ENCODE measurements around the gene TGFBI.

TGFBI gene

DNA sequence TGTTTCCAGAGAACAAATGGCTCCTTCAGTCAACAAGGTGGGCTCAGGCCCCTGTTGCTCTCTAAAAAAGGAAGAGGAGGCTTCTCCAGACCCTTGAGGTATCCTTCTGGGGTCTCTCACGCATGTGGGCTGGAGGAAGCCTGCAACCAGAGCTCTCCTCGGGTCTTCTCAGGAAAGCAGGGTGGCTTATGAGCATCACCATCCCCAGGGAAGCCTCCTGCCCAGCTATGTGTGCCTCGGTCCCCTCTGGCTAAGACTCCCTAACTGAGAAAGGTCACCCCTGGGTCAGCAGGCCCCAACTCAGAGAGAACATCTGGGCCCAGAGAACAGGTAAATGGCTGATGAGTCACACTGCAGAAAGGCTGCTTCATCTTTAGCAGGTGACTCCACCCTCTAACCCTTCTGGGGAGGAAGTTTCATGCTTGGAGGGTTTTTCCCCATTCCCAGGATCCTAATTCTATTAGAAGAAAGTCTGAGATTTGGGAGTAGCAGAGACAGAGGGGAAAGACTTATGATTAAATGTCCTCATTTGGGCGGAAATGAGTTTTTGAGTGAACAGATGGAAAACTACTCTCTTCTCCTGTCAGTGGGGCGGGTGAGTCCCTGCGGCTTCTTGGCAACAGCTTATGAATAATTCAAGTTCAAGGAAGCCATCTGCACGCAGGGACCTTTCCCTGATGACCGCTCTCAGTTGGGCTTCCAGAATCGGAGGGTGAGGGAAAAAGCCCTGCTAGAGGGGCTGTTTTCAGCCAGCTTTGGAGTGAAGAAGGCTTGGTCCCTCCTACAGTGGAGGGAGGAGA, 41.9 kb downstream of the TGFBI start:
- no peak for DNase-seq

DNA sequence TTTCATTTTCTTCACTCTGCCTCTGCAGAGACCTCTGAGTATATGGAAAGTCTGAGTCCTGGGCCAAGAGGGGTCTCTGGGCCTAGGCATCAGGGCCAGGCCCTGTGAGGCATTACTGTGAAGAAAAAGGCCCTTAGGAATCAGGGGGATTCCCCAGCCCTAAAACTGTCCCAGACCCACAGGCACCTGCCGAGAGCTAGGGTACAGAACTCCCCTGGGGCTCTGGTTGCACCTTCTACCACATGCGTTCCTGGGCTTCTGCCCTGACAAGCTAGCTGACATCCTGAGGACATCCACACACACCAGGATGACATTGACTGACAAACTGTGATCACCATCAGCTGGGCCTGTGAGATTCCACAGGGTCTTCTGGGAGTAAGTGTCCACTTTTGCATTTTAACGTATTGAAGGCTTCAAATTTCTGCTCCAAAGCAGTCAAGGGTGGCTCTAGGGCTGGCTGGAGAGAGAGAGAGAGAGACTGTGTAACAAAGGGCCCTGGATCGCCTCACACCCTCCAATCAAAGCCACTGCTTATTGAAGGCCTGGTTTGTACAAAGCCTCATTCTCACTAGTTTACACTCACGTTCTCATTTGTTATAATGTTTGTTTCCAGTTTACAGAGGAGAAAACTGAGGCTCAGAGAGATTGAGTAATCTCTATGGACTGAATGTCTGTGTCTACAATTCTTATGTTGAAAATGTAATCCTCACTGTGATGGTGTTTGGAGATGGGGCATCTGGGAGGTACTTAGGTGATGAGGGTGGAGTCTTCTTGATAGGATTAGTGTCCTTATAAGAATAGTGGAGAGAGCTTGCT, 45.1 kb downstream of the TGFBI start:
- DNase-seq = no peak

DNA sequence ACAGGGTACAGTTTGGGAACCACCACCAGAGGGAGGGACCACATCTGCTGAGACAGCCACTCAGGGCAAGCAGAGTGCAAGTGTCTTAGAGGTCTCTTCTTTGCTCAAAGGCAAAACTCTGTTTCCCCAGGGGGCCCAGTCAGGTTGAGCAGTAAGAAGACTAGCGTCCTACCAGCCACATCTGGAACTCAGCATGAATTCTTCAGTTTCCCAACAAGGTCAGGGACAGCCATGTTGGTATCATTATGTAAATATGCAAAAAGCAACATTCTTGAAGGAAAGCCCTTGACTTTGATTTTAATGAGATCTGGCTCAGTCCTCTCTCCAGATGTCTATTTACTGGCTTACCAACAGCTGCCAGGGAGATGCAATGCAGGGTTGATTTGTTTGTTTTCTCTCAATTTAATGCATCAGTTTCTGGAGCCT, 46.7 kb downstream of the TGFBI start:
- no peak for DNase-seq

DNA sequence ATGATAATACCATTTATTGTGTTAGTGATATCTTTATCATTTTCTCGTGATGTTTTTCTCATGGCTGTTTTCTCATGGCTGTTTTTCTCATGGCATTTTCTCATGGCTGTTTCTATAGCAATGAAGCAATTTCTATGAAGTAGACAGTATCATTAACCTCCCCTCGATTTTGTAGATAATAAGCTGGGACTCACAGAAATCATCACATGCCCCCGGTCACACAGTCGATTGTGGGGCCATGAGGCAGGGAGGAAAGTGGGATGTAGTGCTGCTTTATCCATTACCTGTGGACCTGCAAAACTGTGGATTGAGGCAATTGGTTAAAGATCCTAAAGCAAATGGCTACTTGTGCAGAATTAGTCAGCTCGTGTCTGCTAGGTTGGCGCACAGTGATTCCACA, 47.3 kb downstream of the TGFBI start:
- DNase-seq = no peak

DNA sequence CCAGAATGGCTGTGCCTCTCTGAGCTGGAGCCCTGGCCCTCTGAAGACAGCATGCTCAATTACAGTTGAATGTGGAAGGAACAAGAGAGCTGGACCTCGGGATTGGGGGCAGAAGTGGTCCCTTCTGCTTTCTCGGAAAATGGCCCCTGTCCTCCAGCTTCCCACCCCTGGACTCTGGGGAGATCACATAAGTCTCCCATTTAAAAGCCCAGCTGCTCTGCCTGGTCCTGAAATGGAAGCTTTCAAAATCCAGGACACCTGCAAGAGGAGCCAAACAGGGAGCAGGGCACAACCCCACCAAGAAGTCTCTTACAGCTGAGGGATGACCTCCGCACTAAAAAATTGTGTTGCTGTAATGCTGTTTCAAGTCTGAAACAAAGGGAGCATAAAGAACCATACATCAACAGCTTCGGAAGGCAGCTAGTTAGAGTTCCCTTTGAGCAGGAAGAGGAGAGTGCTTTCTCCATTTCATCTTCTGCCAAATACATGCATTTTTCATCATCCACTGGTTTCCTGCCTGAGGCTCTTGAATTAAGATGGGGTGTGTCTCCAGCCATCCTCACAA, 48.2 kb downstream of the TGFBI start:
- no peak for DNase-seq

DNA sequence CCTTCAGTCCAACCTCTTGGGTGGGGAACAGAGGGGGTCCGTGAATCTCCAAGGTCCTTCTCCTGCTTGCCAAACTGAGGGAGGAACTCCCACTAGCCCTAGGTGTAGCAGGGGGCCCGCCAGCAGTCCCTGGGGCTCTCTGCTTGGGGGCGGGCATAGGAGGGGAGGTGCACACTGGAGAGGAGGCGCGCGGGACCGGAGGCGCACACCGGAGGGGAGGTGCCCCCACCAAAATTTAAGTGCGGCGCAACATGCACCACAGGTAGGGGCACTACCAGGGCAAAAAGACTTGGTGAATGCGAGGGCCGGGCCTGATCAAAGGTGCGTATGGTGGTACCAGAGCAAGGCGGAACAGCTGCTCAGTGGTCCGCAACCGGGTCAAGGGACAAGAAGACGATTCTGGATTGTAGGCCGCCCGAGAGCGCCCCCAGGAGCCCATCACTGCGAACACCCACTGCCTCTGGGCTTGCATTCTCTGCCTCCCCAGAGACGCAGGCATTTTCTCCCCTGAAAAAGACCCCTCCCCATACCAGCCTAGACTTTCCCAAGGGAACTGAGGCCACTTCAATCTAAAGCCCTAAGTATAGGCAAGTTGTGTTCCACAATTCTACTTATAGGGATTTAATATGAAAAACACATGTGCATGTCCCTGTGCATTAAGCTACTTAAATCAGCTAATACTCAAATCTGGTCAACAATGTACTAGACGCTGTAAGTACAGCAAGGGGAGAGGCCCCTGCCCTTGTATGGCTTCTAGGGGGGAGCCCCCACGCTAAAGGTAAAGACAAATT, 50.6 kb downstream of the TGFBI start:
- no peak for DNase-seq

DNA sequence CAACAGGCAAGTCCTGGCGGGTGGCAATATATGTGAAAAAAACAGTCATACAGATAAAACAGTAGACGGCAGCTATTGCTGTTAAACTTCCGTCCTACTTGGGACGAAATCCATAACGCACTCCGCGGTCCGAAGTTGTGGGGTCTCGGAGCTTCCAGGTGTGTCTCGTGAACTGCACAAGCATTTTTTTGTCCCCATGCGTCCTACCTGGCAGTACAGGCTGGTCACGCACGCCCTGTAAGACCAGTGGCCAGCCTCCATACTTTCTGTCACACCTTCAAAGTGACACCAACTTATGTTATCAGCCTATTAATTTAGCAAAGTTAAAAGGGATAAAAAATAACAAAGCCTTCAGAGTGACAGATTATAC, 51.3 kb downstream of the TGFBI start:
- DNase-seq = no peak

DNA sequence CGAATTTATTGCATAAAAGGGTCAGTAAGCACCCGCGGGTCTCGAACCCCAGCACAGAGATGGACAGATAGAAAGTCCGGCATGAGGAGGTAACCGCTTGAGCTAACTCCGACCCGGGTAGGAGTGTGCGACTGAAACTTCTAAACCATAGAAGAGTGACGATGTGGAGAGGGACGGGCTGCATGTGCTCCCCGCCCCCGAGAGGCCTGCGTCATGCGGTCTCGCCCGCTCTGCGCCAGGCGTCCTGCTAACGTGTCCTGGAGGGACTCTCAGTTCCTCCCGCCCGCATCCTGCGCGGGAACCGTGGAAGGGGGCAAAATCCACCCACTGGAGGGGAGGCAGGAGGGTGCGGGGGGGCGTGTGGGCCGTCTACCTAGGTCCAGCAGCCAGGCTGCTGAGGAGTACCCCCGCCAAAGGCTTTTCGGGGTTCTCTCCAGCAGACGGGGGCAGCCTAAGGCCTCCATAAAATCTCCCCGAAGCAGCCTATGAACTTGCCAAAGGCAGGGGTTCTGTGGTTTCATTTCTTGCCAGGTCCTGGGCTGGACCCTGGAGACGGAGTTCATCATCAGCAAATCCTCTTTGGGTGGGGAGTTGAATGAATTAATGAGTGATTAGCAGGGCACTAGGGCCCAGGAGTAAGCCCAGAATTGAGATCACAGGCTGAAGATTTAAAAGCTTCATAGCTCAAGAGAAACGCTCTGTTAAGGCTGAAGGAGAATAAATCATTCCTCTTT, 51.9 kb downstream of the TGFBI start:
- DNase-seq = no peak

DNA sequence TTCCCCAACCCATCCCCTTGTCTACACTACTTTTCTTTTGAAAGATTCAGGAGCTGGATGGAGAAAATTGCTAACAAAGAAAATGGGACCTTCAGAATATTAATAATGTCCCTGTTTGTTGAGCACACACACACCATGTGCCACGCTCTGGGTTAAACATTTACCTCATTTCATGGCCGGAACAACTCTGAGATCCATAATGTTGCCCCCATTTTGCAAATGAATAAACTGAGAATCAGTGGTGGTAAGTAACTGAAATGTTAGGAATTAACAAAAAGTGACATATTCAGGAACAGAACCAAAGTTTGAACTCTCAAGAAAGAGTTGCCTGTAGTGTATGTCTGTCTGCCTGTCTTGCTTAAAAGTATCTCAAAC, 52.4 kb downstream of the TGFBI start:
- DNase-seq = no peak

DNA sequence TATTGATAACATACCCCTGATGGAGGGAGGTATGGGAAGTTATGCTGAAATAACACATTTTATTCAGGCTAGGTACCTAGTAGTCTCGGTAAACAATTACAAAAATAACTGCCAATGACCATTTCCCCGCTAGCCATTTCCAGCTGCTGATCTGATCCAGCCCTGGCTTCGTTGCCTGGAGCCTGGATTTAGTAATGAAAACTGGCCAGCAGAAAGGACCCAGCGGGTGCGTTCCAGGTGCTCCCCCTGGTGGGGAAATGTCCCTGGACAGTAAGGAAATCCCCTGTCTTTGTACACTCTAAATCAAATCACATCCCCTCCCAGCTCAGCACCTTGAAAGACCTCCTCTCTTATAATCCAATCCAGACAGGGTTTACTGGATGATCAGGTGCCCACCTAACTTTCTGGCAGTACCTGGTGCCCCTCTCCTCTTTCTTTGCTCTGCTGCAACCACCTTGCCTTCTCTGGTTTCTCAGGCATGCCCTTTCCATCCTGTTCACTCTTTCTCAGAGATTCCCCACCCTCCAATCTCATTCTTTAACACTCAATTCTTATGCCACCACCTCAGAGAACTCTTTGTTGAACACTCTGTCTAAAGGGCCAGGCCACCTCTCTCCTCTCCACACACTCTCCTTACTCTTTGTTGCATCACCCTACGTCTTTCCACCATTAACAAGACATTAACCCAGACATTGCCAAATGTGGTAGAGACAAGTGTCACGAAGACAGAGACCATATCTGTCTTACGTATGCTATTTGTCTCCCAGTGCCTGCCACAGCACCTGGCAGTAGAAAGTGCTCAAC, 53.8 kb downstream of the TGFBI start:
- DNase-seq = no peak

DNA sequence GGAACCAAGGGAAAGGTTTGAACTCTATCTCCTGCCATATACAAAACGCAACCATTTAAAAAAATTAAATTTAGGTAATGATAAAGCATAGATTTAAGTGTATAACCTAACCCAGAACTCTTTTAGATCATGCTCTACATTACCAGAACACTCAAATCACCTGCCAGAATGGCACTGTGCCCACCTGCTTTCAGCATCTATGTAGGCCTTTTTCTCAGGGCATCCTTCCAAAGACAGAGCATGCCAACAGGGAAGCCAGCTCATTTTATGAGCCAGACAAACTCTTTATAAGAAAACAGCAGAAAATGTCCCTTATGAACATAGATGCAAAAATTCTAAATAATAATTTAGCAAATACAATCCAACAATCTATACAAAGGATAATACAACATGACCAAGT, 55.9 kb downstream of the TGFBI start:
- no peak for DNase-seq

DNA sequence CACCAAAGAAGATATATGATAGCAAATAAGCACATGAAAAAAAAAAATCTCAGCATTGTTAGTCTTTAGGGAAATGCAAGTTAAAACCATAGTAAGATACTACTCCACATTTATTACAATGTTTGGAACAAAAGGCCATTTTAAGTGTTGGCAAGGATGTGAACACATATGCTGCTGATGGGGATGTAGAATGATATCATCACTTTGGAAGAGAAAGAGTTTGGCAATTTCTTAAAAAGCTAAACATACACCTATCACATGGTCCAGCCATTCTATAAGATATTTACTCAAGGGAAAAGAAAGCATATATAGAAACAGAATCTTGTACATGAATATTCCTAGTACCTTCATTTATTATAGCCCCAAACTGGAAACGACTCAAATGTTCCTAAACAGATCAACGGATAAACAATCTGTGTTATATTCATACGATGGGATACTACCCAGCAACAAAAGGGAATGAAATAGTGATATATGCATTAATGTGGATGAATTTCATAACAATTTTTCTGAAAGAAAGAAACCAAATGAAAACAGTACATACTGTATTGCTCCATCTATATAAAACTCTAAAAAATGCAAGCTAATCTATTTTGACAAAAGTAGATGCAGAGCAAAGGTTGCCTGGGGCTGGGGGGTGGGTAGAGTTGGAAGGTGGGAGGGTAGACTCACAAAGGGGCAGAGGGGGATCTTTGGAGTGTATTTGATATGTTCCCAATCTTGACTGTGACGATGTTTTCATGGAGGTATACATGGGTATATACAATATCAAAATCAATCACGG, 58.2 kb downstream of the TGFBI start:
- no peak for DNase-seq

DNA sequence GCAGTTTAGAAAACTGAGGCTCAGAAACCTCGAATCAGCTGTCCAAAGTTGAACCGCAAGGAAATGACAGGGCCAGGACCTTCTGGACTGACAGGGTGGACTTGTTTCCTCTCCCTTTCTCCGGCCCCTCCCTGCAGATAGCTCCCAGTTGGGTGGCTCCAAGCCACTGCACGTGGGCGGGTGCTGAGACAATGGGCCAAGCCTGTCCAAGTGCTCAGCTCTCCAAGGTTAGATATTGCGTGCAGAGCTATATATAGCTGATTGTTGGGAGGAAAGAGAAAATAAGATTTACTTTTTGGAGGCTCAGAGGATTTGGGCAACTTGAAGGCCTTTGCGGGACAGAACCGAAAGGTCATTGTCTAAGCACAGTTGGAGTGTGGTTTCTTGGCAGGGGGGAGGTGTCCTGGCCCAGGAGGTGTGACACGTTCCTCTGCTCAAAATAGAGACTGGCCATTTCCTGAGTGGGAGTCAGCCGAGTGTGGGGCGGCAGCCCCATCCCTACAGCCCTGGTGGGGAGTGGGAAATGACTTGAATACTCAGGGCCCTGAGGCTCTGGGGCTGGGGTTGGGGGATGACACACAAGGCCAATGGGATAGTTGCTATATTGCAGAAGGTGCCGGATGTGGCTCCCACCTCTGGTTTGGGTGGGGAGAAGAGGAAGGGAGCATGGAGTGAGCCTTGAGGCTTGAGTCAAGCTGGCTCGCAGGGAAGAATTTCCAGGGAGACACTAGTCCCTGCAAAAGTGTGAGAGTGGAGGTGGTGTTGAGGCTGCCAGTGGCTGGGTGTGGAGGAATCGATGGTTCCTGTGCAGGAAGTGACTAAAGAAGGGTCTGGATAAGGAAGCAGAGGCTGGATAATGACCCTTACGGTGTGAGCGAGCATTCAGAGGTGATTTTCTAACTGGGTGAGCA, 59.4 kb downstream of the TGFBI start:
- no peak for DNase-seq

DNA sequence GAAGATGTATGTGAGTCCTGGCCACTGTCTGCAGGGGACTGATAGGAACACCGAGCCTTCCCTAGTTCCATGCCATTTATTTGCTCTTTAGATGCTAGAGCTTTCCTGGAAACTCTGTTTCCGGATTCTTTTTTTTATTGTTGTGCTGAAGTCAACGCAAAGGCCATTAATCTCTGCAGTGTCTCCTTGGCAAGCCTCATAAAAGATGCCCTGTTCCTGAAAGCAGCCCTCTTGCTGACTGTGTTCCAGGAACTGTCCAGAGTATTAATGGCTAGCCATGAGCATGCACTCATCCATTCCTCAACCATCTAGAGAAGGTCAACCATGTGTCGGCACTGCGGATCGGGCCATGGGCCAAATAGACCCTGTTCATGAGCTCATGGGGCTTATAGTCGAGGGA, 61.0 kb downstream of the TGFBI start:
- DNase-seq = no peak

DNA sequence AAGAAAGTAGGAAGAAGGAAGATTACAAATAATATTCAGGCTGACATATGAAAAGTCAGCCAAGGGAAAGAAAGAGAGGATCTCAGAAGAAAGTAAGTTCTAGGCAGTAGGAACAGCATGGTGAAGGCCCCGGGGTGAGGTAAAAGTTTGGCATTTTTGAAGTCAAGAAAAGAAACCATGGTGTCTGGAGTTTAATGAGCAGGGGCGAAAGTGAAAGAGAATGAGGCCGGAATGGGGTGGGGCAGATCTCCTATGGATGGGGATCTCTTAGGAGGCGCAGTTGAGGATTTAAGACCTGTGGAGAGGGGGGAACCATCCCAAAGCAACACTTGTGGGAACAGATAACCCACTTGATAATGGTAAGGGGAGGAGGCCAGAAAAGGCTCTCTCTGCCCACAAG, 61.5 kb downstream of the TGFBI start:
- no peak for DNase-seq

DNA sequence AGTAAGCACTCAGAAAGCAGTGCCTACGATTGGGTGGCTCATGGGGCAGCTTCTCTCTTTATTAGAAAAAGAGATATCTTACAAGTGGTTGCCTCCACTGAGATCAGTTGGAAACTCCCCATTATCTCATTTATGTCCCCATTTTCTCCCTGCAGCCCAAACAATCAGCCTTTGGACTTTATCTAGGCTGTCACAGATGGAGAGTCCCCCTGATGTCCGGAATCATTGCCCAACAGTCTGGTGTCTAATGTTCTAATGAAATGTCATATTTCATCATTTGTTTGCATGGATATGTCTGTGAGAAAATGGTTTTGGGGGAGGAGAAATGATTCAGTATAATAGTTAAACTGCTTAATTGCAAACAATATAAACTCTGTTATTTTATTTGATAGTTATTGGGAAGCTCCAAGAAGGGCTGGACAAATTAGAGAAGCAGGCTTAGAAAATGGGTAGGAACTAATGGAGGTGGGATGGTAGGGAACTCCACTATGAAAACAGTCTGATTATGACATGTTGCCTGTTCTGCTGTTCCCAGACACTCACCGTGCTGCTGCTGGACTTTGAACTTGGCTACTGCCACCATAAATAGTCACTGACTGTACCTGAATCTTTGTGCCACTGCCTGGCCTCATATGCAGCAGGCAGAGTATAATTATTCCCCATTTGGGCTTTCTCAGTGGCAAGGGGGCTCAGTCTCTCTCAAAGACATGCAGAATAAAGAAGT, 65.6 kb downstream of the TGFBI start:
- no peak for DNase-seq

DNA sequence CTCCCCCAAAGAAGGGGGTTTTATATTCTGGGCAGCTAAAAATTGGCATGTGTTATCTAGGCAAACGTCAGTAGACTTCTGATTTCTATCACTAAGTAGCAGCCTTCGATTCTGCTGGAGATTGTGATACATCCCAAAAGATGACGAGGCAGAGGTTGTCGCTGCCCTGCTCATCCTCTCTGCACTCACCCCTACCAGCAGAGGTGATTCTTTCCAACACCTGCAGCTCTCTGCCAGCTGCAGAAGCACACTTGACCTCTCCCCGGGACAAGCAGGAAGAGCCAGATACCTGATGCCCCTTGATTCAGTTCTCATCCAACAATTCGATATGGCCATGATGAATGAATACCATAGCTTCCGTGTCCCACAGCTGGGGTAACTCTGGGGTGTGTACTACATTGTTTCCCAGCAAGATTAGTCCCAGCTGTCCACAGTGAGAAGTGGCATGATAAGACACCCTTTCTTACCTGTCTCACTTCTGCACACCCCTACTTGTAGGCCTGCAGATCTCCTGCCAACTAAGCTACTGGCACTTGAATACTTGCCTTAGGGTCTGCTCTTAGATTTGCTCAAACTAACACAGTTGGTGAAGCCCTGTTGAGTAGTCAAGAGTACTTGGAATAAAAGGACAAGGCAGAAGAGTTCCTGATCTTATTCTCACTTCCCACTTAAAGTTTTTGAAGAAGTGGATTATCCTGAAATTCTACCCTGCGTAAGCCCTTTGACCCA, 66.3 kb downstream of the TGFBI start:
- no peak for DNase-seq

DNA sequence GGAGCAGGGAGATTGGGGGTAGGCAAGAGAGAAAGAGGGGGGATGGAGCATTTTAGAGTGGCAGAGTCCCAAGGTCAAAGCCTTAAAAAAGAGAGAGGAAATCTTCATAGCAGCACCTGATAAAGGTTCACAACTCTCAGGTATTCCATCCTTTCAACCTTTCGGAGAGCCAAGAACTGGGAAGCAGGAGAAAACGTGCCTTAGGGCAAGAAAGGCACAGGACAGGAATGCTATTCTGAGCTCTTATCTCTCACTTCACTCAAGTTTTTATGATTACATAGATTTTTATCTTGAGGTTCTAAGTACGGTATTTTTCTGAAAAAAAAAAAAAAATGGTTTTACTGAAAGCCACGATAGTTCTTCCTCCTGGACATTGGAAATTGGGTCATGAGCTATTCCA, 69.4 kb downstream of the TGFBI start:
- DNase-seq = no peak
